ENCODE measurements around the gene SHISAL1. TPM values are rescaled to one million over a fixed set of nuclear protein-coding genes. Genes with fewer than 3 reads are reported as not detected.

The SHISAL1 gene
- total and polyA plus RNA-seq, 2 donors (not counting 3 experiments of a cell fraction or from before 2014, with no cell fraction given): 0.01 to 0.07 TPM

GRCh38 chr22:44248926-44249325 is 63.8 kb downstream of the SHISAL1 start:
- DNase-seq (ENCODE audit: low read depth, low spot score): no peak
- Histone ChIP-seq H3K9ac (replicated peaks; ENCODE audit: extremely low read depth, insufficient read depth, low read length) (no peak overlapping the region), H3K4me3 (replicated peaks in 1 of 3; ENCODE audit: insufficient read depth in 1 of 3, low read depth in 1 of 3, low read length in 3 of 3) (no peak overlapping the region), H3K4me1 (ENCODE audit: control insufficient read depth, extremely low read depth, insufficient read depth, low read length) (no peaks in the 10 kb centered on the region), H4K20me1 (replicated peaks; ENCODE audit: control insufficient read depth, extremely low read depth, insufficient read depth, low read length) (no peaks in the 10 kb centered on the region), H2AFZ (ENCODE audit: low read depth, low read length) (no peak overlapping the region), H3K9me3 (replicated peaks; ENCODE audit: control insufficient read depth, insufficient read depth, low read length) (no peaks in the 10 kb centered on the region), H3K79me2 (ENCODE audit: control insufficient read depth, insufficient read depth, low read length) (no peaks in the 10 kb centered on the region), H3K9me1 (replicated peaks; ENCODE audit: control insufficient read depth, extremely low read depth, insufficient read depth, low read length) (no peaks in the 10 kb centered on the region), H3K27me3 (ENCODE audit: control insufficient read depth in 2 of 2, insufficient read depth in 2 of 2, low read length in 2 of 2) (no peaks in the 10 kb centered on the region), H3K27ac (ENCODE audit: insufficient read depth, low read depth, low read length) (no peak overlapping the region), H3K36me3 (ENCODE audit: control insufficient read depth in 2 of 2, extremely low read depth in 1 of 2, insufficient read depth in 2 of 2, low read length in 2 of 2) (no peaks in the 10 kb centered on the region), H3K4me2 (ENCODE audit: insufficient read depth, low read length) (no peak overlapping the region)
- intact Hi-C loops (cut with micrococcal nuclease) (no loop called here), dilution Hi-C loops (cut with MboI; ENCODE audit: extremely low pct_ligation_motif_present, low sequenced_read_pairs) (no loop called here)
- CTCF ChIA-PET: no interaction called here
- TF ChIP-seq EZH2 (IDR thresholded peaks at IDR 0.05; ENCODE audit: borderline replicate concordance, low read depth, low read length, severe bottlenecking): no peak
- TF ChIP-seq JUN (IDR thresholded peaks at IDR 0.05; ENCODE audit: borderline replicate concordance, insufficient read depth, insufficient read length, low read depth): no peak
- TF ChIP-seq POLR2AphosphoS5 (IDR thresholded peaks at IDR 0.05; ENCODE audit: insufficient read depth, low read depth, low read length): no peak
- no peak for TF ChIP-seq GATA2 (IDR thresholded peaks at IDR 0.05; ENCODE audit: insufficient read depth, insufficient read length, low read depth, low read length)
- TF ChIP-seq, protein P1, sequence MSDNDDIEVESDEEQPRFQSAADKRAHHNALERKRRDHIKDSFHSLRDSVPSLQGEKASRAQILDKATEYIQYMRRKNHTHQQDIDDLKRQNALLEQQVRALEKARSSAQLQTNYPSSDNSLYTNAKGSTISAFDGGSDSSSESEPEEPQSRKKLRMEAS (IDR thresholded peaks at IDR 0.05; ENCODE audit: insufficient read depth, insufficient read length): no peak
- no peak for TF ChIP-seq POLR2A (IDR thresholded peaks at IDR 0.05; ENCODE audit: low read depth, low read length)
- no peak for TF ChIP-seq MYC (IDR thresholded peaks at IDR 0.05; ENCODE audit: low read depth, low read length)
- no peak for TF ChIP-seq CTCF (IDR thresholded peaks at IDR 0.05; ENCODE audit: extremely low read depth in 1 of 2, insufficient read depth in 1 of 2, low read depth in 1 of 2, low read length in 2 of 2)
- no peak for TF ChIP-seq FOS (IDR thresholded peaks at IDR 0.05; ENCODE audit: borderline replicate concordance, insufficient read depth, low read length)
- BruUV-seq (replicated peaks): no TSS peak
- POLR2A ChIA-PET: no interaction called here
- FAIRE-seq: no peak
